GM23248 (cell line): ENCODE results near the gene SMTN. TPM values are rescaled to one million over a fixed set of nuclear protein-coding genes. Genes with fewer than 3 reads are reported as not detected.

Experiments
- DNase-seq: peaks from one replicate; pipeline ENCODE4 v3.0.0-alpha.2; 2015
- H2AFZ ChIP-seq: fragments of 200-600 bp; sonication (generic); 2 replicates; pipeline ENCODE4 v1.6.1; 2016; ENCODE audit warnings: antibody characterized with exemption
- H3F3A ChIP-seq: fragments of 200-600 bp; sonication (generic); 2 replicates; pipeline ENCODE4 v1.6.1; 2016; ENCODE audit warnings: mild to moderate bottlenecking, antibody characterized with exemption, mixed run types; ENCODE audit not compliant: insufficient read depth
- H3K27ac ChIP-seq: fragments of 200-600 bp; sonication (generic); 2 replicates; pipeline ENCODE4 v1.5.1; 2016; ENCODE audit warnings: mild to moderate bottlenecking
- H3K27me3 ChIP-seq: fragments of 200-600 bp; sonication (generic); replicated peaks from 2 replicates; pipeline ENCODE4 v1.6.1; 2016; ENCODE audit warnings: mild to moderate bottlenecking; ENCODE audit not compliant: insufficient read depth
- H3K36me3 ChIP-seq: fragments of 200-600 bp; sonication (generic); 2 replicates; pipeline ENCODE4 v1.6.1; 2016; ENCODE audit warnings: low read depth, mild to moderate bottlenecking
- H3K4me1 ChIP-seq: fragments of 200-600 bp; sonication (generic); 2 replicates; pipeline ENCODE4 v1.6.1; 2016; ENCODE audit warnings: mild to moderate bottlenecking; ENCODE audit not compliant: insufficient read depth
- H3K4me2 ChIP-seq: fragments of 200-600 bp; sonication (generic); one replicate; pipeline ENCODE4 v1.6.1; 2016; ENCODE audit warnings: mild to moderate bottlenecking; ENCODE audit not compliant: unreplicated experiment
- H3K4me3 ChIP-seq: fragments of 200-600 bp; sonication (generic); 2 replicates; pipeline ENCODE4 v1.5.1; 2016; ENCODE audit warnings: mild to moderate bottlenecking
- H3K79me2 ChIP-seq: fragments of 200-600 bp; sonication (generic); 2 replicates; pipeline ENCODE4 v1.6.1; 2016; ENCODE audit warnings: mild to moderate bottlenecking; ENCODE audit not compliant: insufficient read depth
- H3K9ac ChIP-seq: fragments of 200-600 bp; sonication (generic); 2 replicates; pipeline ENCODE4 v1.6.1; 2016; ENCODE audit warnings: mild to moderate bottlenecking
- H3K9me2 ChIP-seq: fragments of 200-600 bp; sonication (generic); 2 replicates; pipeline ENCODE4 v1.6.1; 2016; ENCODE audit warnings: mixed run types, mild to moderate bottlenecking, moderate library complexity; ENCODE audit not compliant: insufficient read depth
- H3K9me3 ChIP-seq: fragments of 200-600 bp; sonication (generic); one replicate; pipeline ENCODE4 v1.6.1; 2017; ENCODE audit warnings: low read depth
- H4K20me1 ChIP-seq: fragments of 200-600 bp; sonication (generic); 2 replicates; pipeline ENCODE4 v1.6.0; 2016; ENCODE audit not compliant: insufficient read depth
- EZH2 ChIP-seq: fragments of 200-600 bp; sonication (generic); IDR thresholded peaks from 2 replicates; pipeline ENCODE4 v1.6.1; 2018; ENCODE audit warnings: antibody characterized with exemption, mild to moderate bottlenecking; ENCODE audit not compliant: insufficient read depth, poor library complexity, severe bottlenecking
- EZH2phosphoT487 ChIP-seq: fragments of 200-600 bp; sonication (generic); IDR thresholded peaks from 2 replicates; pipeline ENCODE4 v1.6.1; 2018; ENCODE audit warnings: antibody characterized with exemption, moderate library complexity, mild to moderate bottlenecking, low read depth; ENCODE audit not compliant: insufficient read depth
- whole genome bisulfite sequencing, 2 experiments: methylation state at CpG; one replicate each; pipeline ENCODE4 v1.1.6; 2015 to 2017; ENCODE audit warnings: low lambda C conversion rate in 2 of 2, low coverage in 1 of 2; ENCODE audit errors: missing lambda C conversion rate in 2 of 2; 5-methylcytosine and 5-hydroxymethylcytosine counted together
- in situ Hi-C: fragments of 300-500 bp; cut with MboI; formaldehyde crosslinking; loops from 2 replicates; pipeline ENCODE4 v1.15.0; 2020
- polyA plus RNA-seq: library from polyadenylated mRNA; unstranded; fragments of >200 nt; fragmentation: Nextera tagmentation; extraction: Ambion mirVana; gene quantifications from 2 replicates; pipeline ENCODE4 v1.2.1, GENCODE V29; 2016
- total RNA-seq: library from RNA; depleted of rRNA; stranded (reverse); fragments of >200 nt; shearing (Covaris generic); gene quantifications from 2 replicates; pipeline ENCODE4 v1.2.3, GENCODE V29; 2014

SMTN gene
- total and polyA plus RNA-seq, 2 experiments from 2014 or later, result 96.7 to 160 TPM

- Histone ChIP-seq H3K4me2 (no peak overlapping the region), H3K79me2 (no peaks in the 10 kb centered on the region), H3K36me3 (no peaks in the 10 kb centered on the region), H2AFZ (no peak overlapping the region), H3K4me1 (no peaks in the 10 kb centered on the region), H3F3A (no peaks in the 10 kb centered on the region), H4K20me1 (no peaks in the 10 kb centered on the region), H3K9me3 (peaks cover 8% of the 10 kb centered on the region), H3K4me3 (no peak overlapping the region), H3K27ac (no peak overlapping the region), H3K9me2 (no peaks in the 10 kb centered on the region), H3K9ac (no peak overlapping the region), H3K27me3 (peaks cover 20% of the 10 kb centered on the region)
- no peak for TF ChIP-seq EZH2phosphoT487
- TF ChIP-seq EZH2, result no peak
- in situ Hi-C loops, result no loop called here
- 89 to 97% methylated on average over 4 of the region's 4 CpGs for WGBS, 2 experiments
- DNase-seq, result no peak
These were observed 61.2 kb downstream of the SMTN start for GRCh38 chr22:31142285-31142684.

DNA sequence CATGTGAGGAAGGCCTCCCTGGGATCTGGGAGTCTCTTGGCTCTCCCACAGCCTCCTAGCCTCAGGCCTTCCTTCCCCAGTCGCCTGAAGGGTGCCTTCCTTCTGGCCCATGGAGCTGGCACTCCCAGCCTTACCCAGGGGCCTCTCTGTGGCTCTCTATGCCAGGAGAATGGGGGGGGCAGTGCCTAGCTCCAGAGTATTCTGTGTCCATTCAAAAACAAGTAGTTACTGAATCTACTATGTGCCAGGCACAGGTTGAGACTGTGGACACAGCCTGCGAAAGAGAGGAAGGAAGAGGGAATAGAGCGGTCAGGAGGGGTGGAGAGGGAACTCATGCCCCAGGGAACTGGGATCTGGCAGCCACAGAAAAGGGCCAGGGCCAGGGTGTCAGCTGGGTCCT is 61.9 kb downstream of the SMTN start:
- no peak for TF ChIP-seq EZH2phosphoT487
- no peak for TF ChIP-seq EZH2

GRCh38 chr22:31143537-31143936 is 62.4 kb downstream of the SMTN start:
- no peak overlapping the region for H3K4me3 ChIP-seq
- peaks cover 20% of the 10 kb centered on the region for H3K27me3 ChIP-seq
- in situ Hi-C loops, result no loop called here
- H3K27ac ChIP-seq, result no peak overlapping the region
- peaks cover 8% of the 10 kb centered on the region for H3K9me3 ChIP-seq
- no peak for DNase-seq
- H3K36me3 ChIP-seq, result no peaks in the 10 kb centered on the region
- H3K9ac ChIP-seq, result no peak overlapping the region
- no peak overlapping the region for H3K4me2 ChIP-seq
- no peaks in the 10 kb centered on the region for H3K4me1 ChIP-seq
- no peak overlapping the region for H2AFZ ChIP-seq
- H3K79me2 ChIP-seq, result no peaks in the 10 kb centered on the region
- no peaks in the 10 kb centered on the region for H3K9me2 ChIP-seq
- H4K20me1 ChIP-seq, result no peaks in the 10 kb centered on the region
- TF ChIP-seq EZH2 (no peak), EZH2phosphoT487 (no peak)
- no peaks in the 10 kb centered on the region for H3F3A ChIP-seq
- WGBS, 2 experiments, result 69 to 81% methylated on average over 3 of the region's 3 CpGs

More for the DNA sequence above, 61.9 kb downstream of the SMTN start:
- no peaks in the 10 kb centered on the region for H3K9me2 ChIP-seq
- no peaks in the 10 kb centered on the region for H3K36me3 ChIP-seq
- WGBS, 2 experiments, result 70 to 71% methylated on average over 3 of the region's 3 CpGs
- H3K79me2 ChIP-seq, result no peaks in the 10 kb centered on the region
- peaks cover 8% of the 10 kb centered on the region for H3K9me3 ChIP-seq
- no peaks in the 10 kb centered on the region for H3K4me1 ChIP-seq
- H3K4me3 ChIP-seq, result no peak overlapping the region
- H3K27ac ChIP-seq, result no peak overlapping the region
- peaks cover 20% of the 10 kb centered on the region for H3K27me3 ChIP-seq
- in situ Hi-C loops, result no loop called here
- no peaks in the 10 kb centered on the region for H4K20me1 ChIP-seq
- H3F3A ChIP-seq, result no peaks in the 10 kb centered on the region
- H2AFZ ChIP-seq, result no peak overlapping the region
- H3K9ac ChIP-seq, result no peak overlapping the region
- DNase-seq, result no peak
- H3K4me2 ChIP-seq, result no peak overlapping the region

- no peaks in the 10 kb centered on the region for H4K20me1 ChIP-seq
- TF ChIP-seq EZH2 (no peak), EZH2phosphoT487 (no peak)
- in situ Hi-C loops, result no loop called here
- H3K4me3 ChIP-seq, result no peak overlapping the region
- H3K27me3 ChIP-seq, result peaks cover 14% of the 10 kb centered on the region
- no peak overlapping the region for H3K4me2 ChIP-seq
- H3K9ac ChIP-seq, result no peak overlapping the region
- no peaks in the 10 kb centered on the region for H3K79me2 ChIP-seq
- peaks cover 8% of the 10 kb centered on the region for H3K9me3 ChIP-seq
- peak; percentile 60 for DNase-seq
- no peak overlapping the region for H2AFZ ChIP-seq
- H3F3A ChIP-seq, result no peaks in the 10 kb centered on the region
- no peak overlapping the region for H3K27ac ChIP-seq
- H3K4me1 ChIP-seq, result no peaks in the 10 kb centered on the region
- H3K9me2 ChIP-seq, result no peaks in the 10 kb centered on the region
- no peaks in the 10 kb centered on the region for H3K36me3 ChIP-seq
These were observed 63.1 kb downstream of the SMTN start for GRCh38 chr22:31144223-31144622.

DNA sequence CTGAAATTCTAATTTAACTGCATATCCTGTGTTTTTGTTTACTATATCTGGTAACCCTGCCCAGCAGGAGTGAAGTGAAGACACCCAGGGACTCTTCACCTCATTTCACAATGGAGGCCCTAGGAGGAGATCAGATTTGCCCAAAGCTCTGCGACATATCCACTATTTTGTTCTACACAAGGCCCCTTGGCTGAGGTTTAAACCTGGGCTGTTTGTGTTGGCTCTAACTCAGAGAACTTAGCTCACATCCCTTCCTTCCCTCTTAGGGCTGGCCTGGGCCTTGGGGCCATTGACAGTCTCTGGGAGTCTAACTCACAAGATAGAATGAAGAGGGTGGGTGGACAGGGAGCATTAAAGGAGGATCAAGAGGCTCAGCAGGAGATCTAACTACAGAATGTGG is 67.4 kb downstream of the SMTN start:
- TF ChIP-seq EZH2 (no peak), EZH2phosphoT487 (no peak)
- Histone ChIP-seq H3K9me3 (peaks cover 8% of the 10 kb centered on the region), H3K4me1 (no peaks in the 10 kb centered on the region), H3K27me3 (no peaks in the 10 kb centered on the region), H3F3A (no peaks in the 10 kb centered on the region), H3K36me3 (no peaks in the 10 kb centered on the region), H3K79me2 (no peaks in the 10 kb centered on the region), H4K20me1 (no peaks in the 10 kb centered on the region), H3K9me2 (no peaks in the 10 kb centered on the region), H2AFZ (peak overlapping the region; percentile 72), H3K4me2 (no peak overlapping the region), H3K27ac (no peak overlapping the region), H3K9ac (0 out of 2 replicates have a peak overlapping the region, but pooled peaks have one; percentile 8), H3K4me3 (no peak overlapping the region)
- peak; percentile 11 for DNase-seq
- in situ Hi-C loops, result no loop called here
- WGBS, 2 experiments, result 78 to 88% methylated on average over 1 of the region's 1 CpG
